Mammary epithelial cell (primary cell): ENCODE results near the gene CGRRF1.

Experiments
- EZH2 ChIP-seq: IDR thresholded peaks from 2 replicates; pipeline ENCODE4 v1.6.1; 2012; ENCODE audit warnings: low read length, inconsistent platforms, borderline replicate concordance
- TF ChIP-seq, protein P1 (sequence below), 2 donors: IDR thresholded peaks in 1 of 2; conservative IDR thresholded peaks in 1 of 2; 2 replicates each; pipeline ENCODE4 v1.5.1; 2011 to 2012; ENCODE audit warnings: inconsistent platforms in 2 of 2, low read length in 2 of 2, mild to moderate bottlenecking in 2 of 2, control low read depth in 1 of 2, low read depth in 1 of 2; ENCODE audit not compliant: insufficient read depth in 1 of 2; ENCODE audit errors: extremely low read depth in 1 of 2

DNA sequence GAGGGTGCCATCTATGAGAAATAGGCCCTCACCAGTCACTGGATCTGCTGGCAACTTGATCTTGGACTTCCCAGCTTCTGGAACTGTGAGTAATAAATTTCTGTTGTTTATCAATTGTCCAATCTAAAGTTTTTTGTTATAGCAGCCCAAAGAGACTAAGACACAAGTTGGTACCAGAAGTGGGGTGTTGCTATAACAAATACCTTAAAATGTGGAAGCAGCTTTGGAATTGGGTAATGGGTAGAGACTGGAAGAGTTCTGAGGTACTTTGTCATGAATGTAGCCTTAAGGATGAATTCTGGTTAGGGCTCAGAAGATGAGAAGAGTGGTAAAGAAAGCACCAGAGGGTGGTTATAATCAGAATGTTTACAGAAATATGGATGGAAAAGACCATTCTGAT is 42.4 kb upstream of the CGRRF1 start:
- TF ChIP-seq, protein P1, sequence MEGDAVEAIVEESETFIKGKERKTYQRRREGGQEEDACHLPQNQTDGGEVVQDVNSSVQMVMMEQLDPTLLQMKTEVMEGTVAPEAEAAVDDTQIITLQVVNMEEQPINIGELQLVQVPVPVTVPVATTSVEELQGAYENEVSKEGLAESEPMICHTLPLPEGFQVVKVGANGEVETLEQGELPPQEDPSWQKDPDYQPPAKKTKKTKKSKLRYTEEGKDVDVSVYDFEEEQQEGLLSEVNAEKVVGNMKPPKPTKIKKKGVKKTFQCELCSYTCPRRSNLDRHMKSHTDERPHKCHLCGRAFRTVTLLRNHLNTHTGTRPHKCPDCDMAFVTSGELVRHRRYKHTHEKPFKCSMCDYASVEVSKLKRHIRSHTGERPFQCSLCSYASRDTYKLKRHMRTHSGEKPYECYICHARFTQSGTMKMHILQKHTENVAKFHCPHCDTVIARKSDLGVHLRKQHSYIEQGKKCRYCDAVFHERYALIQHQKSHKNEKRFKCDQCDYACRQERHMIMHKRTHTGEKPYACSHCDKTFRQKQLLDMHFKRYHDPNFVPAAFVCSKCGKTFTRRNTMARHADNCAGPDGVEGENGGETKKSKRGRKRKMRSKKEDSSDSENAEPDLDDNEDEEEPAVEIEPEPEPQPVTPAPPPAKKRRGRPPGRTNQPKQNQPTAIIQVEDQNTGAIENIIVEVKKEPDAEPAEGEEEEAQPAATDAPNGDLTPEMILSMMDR (conservative IDR thresholded peaks at IDR 0.05 in 1 of 2, IDR thresholded peaks at IDR 0.05 in 1 of 2; ENCODE audit: extremely low read depth in 1 of 2, insufficient read depth in 1 of 2, low read depth in 1 of 2, low read length in 2 of 2), result no peak
- TF ChIP-seq EZH2, result no peak
